Activated CD4-positive, alpha-beta T cell treated with anti-CD3 and anti-CD28 coated beads, Interleukin-2, amount 50 U/mL, for 48 hours (primary cell): ENCODE data around the gene ABLIM2.

Experiments
- DNase-seq, 2 experiments: peaks; one replicate each; pipeline ENCODE4 v3.0.0-alpha.2; 2020

ABLIM2 gene

GRCh38 chr4:8039290-8039689 is 119.3 kb downstream of the ABLIM2 start:
- no peak for DNase-seq

- no peak for DNase-seq
These were observed 119.8 kb downstream of the ABLIM2 start for GRCh38 chr4:8038719-8039251.

GRCh38 chr4:8038083-8038482 is 120.5 kb downstream of the ABLIM2 start:
- no peak for DNase-seq

DNA sequence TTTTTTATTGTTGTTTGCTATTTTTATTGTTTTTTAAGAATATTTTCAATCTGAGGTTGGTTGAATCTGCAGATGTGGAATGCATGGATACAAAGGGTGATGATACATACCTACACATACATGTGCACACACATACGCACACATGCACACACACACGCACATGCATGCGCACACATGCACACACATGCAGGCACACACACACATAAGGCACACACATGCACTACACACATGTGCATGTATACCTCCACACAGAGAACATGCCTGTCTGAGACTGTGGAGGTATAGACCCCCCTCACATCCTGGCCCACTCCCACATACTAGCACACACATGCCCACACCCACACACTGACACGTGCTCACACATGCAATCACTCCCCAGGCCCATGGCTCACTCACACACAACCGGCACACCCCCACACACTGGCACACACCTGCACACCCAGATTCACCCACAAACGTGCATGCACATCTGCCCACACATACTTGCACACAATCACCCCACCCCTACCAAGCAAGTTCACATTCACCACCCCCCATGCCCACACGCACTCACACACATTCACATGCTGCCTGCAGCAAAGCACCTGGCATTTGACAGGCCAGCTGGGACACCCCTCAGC is 121.4 kb downstream of the ABLIM2 start:
- DNase-seq: no peak

- DNase-seq: peak in 1 of 2 experiments; percentile 12
These were observed 123.2 kb downstream of the ABLIM2 start for GRCh38 chr4:8035371-8035780.

DNA sequence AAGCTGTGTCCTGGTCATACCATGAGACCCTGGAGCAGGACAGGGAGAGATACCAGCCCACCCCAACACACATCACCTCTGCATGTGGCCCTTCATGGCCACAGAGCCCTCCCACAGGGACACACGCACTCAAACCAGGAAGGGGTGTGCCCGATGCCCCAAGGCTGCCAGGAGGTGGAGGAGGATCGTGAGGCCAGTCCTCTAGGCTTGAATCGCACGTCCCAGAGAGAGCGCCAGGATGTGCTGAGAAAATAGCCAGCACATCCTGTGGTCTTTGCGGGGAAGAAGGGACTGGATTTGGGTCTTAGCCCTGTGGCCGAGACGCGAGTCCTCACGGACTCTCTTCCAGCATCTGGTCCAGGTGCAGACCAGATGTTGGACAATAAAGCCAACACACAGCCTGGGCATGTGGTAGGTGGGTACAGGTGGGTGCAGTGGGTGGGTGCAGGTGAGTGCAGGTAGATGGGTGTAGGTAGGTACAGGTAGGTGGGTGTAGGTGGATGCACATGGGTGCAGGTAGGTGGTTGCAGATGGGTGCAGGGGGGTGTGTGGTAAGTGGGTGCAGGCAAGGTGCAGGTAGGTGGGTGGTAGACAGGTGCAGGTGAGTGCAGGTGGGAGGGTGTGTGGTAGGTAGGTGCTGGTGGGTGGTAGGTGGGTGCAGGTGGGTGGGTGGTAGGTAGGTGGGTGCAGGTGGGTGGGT is 124.6 kb downstream of the ABLIM2 start:
- DNase-seq: no peak

- no peak for DNase-seq
These were observed 125.4 kb downstream of the ABLIM2 start for GRCh38 chr4:8033067-8033755.

- DNase-seq: no peak
These were observed 126.2 kb downstream of the ABLIM2 start for GRCh38 chr4:8032381-8032780.

DNA sequence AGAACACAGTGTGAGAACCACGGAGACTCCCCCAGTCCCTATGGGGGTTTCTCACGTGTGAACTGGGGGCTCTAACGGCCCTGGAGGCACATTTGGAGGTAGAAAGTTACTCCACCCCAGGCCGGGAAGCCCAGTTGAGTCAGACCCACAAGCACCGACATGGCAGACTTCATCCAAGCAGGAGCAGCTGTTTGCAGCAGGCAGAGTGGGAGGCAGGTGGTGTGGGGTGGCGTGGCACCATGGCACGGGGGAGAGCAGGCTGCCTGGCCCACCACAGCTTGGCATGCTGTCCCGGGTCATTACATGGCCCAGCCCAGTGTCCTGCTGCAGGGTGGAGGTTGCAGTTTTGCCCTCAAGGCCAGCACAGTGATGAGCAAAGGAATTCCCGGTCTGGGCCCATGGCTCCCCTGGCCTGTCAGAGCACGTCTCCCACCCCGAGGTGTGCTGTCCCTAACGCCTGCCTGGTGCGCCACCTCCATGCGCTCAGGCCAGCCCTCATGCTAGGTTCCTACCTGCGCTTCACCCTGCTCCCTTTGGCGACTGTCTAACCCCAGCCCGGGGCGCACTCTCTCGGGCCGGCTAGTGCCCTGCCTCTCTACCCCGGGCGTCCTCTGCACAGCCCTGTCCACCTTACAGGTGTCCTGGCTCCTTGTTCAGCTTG is 128.4 kb downstream of the ABLIM2 start:
- DNase-seq: no peak

DNA sequence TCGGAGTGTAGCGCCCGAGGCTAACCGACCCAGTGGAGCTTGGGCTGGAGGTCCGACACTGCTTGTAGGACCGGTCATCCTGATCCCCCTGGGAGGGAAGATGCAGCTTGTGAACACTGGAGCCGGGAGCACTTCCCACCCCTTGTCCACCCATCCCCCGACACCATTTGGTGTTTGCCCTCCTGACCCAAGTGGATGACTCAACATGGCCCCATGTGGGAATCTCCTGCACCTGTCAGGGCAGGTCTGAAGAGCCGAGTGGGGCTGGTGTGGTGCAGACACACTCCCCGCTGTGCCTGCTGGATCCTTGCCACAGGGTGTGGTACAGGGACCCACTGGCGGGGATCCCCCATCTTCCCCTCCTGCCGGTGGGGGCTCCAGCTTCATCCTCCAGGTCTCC is 128.9 kb downstream of the ABLIM2 start:
- no peak for DNase-seq

DNA sequence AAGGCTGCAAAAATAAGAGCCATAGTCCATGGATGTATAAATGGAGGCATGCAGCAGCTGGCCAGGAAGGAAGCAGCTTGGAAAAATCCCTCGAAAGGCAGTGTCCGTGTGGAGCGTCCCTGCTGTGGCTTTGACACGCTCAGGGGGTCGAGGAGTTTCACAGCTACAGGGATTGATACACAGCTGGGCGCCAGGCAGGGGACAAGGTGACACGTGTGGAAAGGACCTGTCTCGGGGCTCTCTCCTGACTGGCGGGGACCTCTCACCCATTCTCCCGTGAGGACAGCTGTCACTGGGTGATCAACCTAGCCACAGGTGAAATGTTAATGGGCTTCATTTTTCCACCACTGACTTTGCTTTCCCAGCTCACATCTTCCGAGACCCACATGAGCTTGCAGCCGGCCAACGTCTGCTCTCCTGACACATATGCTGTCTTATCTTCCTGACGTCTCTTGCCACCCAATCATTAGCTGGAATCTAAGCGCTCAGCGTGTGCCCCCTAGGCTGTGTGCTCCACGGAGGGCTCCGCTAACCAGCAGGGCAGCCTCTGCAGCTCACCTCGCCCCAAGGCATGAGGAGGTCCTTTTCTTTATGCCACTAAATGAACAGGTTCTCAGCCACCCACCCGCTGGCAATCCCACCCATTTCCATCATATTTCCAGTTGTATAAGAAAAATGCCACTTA is 129.6 kb downstream of the ABLIM2 start:
- no peak for DNase-seq

DNA sequence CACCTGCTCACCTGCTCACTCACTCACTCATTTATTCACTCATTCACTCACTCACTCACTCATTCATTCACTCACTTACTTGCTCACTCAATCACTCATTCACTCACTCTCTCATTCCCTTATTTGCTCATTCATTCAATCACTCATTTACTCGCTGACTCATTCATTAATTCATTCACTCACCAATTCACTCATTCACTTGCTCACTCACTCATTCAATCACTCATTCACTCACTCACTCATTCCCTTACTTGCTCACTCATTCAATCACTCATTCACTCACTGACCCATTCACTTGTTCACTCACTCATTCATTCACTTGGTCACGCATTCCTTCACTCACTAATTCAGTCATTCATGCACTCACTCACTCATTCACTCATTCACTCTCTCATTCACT is 130.2 kb downstream of the ABLIM2 start:
- no peak for DNase-seq

DNA sequence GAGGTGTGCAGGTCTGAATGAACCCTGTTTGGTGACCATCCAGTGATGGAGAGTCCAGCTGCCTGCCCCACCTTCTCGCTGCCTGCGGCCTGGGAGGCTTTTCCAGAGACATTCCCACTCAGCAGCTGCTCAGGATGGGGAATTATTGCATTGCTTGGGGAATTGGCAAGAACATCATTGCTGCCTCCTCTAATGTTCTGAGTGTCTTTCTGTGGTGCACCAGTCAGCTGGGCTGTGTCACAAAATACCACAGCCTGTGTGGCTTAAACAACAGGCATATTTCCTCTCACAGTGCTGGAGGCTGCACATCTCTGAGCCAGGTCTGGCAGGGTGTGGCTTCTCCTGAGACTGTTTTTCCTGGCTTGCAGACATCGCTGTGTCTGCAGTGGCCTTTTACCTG is 132.2 kb downstream of the ABLIM2 start:
- no peak for DNase-seq

DNA sequence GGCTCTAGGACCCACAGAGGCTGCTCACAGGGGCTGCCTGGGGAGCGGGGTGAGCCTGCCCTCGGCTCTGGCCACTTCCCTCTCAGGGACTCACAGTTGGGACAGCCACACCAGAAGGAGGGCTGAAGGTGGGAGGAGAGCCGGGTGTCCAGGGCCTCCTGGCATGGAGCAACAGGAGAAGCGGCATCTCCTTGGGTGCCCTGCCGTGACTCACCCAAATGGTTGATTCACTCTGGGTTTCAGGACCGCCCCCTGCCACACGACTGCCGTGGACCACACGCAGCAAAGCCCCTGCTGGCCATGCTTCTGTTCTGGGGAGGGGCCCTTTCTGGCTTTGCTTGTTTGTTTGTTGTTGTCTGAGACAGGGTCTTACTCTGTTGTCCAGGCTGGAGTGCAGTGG is 132.9 kb downstream of the ABLIM2 start:
- no peak for DNase-seq

- no peak for DNase-seq
These were observed 134.4 kb downstream of the ABLIM2 start for GRCh38 chr4:8024073-8024786.

DNA sequence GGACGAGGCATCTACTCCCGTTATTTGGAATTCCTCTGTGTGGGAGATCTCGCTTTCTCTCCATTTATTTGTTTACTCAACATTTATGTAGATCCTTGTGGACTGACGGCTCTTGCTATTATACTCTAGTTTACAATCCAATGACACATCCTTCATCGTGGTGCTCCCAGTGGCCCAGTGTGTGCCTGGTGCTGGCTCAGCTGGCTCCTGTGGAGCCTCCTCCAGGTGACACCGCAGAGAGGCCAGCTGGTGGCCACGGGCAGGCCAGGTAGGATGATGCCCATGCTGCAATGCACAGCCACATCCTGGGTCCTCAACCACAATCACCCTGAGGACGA is 134.9 kb downstream of the ABLIM2 start:
- no peak for DNase-seq

- DNase-seq: no peak
These were observed 135.6 kb downstream of the ABLIM2 start for GRCh38 chr4:8022767-8023695.

DNA sequence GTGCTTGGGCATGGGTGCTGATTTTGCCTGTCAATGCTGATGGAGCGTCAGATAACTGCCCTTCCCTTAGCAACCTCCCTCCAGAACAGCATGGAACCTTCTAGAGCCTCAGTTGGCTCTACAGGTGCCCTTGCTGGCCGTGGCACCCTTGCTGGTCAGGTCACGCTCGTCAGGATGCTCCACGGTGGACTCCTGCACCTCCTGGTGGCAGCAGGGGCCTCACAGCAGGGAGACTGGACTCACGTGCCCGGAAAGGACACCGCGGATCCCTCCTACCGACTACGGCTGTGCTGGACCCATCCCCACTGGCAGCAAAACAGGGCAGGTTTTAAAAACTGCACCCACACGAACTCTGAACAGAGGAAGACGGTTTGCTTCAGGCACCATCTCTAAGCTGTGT is 136.8 kb downstream of the ABLIM2 start:
- no peak for DNase-seq

- DNase-seq: no peak
These were observed 138.9 kb downstream of the ABLIM2 start for GRCh38 chr4:8019396-8020365.

- DNase-seq: no peak
These were observed 142.1 kb downstream of the ABLIM2 start for GRCh38 chr4:8016527-8016926.
